ENCODE measurements around the gene HSD11B1L. TPM values are rescaled to one million over a fixed set of nuclear protein-coding genes. Genes with fewer than 3 reads are reported as not detected.

The HSD11B1L gene
- polyA plus RNA-seq, 3 donors, result 1.9 to 2.5 (median 2.4) TPM

GRCh38 chr19:5644037-5644436 is 36.8 kb upstream of the HSD11B1L start:
- no peak for DNase-seq
- Histone ChIP-seq H3K27ac (ENCODE audit: low read depth in 1 of 2, low read length in 2 of 2) (no peak overlapping the region), H2AFZ (ENCODE audit: insufficient read depth, low read depth, low read length, poor library complexity, severe bottlenecking) (no peak overlapping the region), H4K20me1 (ENCODE audit: insufficient read depth, low read length) (peaks cover 97% of the 10 kb centered on the region), H3K4me1 (ENCODE audit: control insufficient read depth in 1 of 2, insufficient read depth in 2 of 2, low read length in 2 of 2) (no peaks in the 10 kb centered on the region), H3K27me3 (ENCODE audit: control insufficient read depth in 2 of 2, insufficient read depth in 2 of 2, low read length in 2 of 2) (no peaks in the 10 kb centered on the region), H3K9me3 (replicated peaks in 1 of 2; ENCODE audit: control insufficient read depth in 1 of 2, insufficient read depth in 1 of 2, low read length in 2 of 2) (no peaks in the 10 kb centered on the region), H3K79me2 (ENCODE audit: insufficient read depth, low read length) (peaks cover 85% of the 10 kb centered on the region), H3K4me3 (replicated peaks in 1 of 3; ENCODE audit: low read depth in 2 of 3, low read length in 3 of 3) (no peak overlapping the region), H3K4me2 (replicated peaks; ENCODE audit: extremely low read depth, low read length, poor library complexity, severe bottlenecking) (no peak overlapping the region), H3K9ac (ENCODE audit: insufficient read depth, low read length, poor library complexity, severe bottlenecking) (no peak overlapping the region), H3K36me3 (replicated peaks in 1 of 2; ENCODE audit: control insufficient read depth in 1 of 2, insufficient read depth in 2 of 2, low read length in 2 of 2) (peaks cover 73 to 88% of the 10 kb centered on the region in 2 donors)
- Mint-ChIP-seq H3K27ac (peak overlapping the region in 3 of 7 donors; percentile 23 to 87 (median 58)), H3K27me3 (ENCODE audit: low read depth in 3 of 3) (no peaks in the 10 kb centered on the region), H3K4me3 (no peak overlapping the region), H3K9me3 (no peaks in the 10 kb centered on the region), H3K36me3 (peaks cover 74 to 92% of the 10 kb centered on the region in 2 donors), H3K4me1 (no peaks in the 10 kb centered on the region)
- TF ChIP-seq, protein P1, sequence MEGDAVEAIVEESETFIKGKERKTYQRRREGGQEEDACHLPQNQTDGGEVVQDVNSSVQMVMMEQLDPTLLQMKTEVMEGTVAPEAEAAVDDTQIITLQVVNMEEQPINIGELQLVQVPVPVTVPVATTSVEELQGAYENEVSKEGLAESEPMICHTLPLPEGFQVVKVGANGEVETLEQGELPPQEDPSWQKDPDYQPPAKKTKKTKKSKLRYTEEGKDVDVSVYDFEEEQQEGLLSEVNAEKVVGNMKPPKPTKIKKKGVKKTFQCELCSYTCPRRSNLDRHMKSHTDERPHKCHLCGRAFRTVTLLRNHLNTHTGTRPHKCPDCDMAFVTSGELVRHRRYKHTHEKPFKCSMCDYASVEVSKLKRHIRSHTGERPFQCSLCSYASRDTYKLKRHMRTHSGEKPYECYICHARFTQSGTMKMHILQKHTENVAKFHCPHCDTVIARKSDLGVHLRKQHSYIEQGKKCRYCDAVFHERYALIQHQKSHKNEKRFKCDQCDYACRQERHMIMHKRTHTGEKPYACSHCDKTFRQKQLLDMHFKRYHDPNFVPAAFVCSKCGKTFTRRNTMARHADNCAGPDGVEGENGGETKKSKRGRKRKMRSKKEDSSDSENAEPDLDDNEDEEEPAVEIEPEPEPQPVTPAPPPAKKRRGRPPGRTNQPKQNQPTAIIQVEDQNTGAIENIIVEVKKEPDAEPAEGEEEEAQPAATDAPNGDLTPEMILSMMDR (IDR thresholded peaks at IDR 0.05), result no peak
- WGBS (ENCODE audit: insufficient coverage), result no CpG with 5 or more reads among the region's 2 CpGs
- intact Hi-C loops (cut with micrococcal nuclease), result no loop called here

GRCh38 chr19:5645409-5645808 is 35.4 kb upstream of the HSD11B1L start:
- H3K9me3 ChIP-seq (replicated peaks in 1 of 2; ENCODE audit: control insufficient read depth in 1 of 2, insufficient read depth in 1 of 2, low read length in 2 of 2), result no peaks in the 10 kb centered on the region
- H3K36me3 ChIP-seq (replicated peaks in 1 of 2; ENCODE audit: control insufficient read depth in 1 of 2, insufficient read depth in 2 of 2, low read length in 2 of 2), result peaks cover 82 to 94% of the 10 kb centered on the region in 2 donors
- H3K27me3 Mint-ChIP-seq (ENCODE audit: low read depth in 3 of 3), result no peaks in the 10 kb centered on the region
- H3K27me3 ChIP-seq (ENCODE audit: control insufficient read depth in 2 of 2, insufficient read depth in 2 of 2, low read length in 2 of 2), result no peaks in the 10 kb centered on the region
- H3K27ac Mint-ChIP-seq, result peak overlapping the region in 2 of 7 donors; percentile 30 to 37
- no peak overlapping the region for H3K9ac ChIP-seq (ENCODE audit: insufficient read depth, low read length, poor library complexity, severe bottlenecking)
- peaks cover 92% of the 10 kb centered on the region for H4K20me1 ChIP-seq (ENCODE audit: insufficient read depth, low read length)
- TF ChIP-seq, protein P1 (IDR thresholded peaks at IDR 0.05), result no peak
- no peak for DNase-seq
- no peaks in the 10 kb centered on the region for H3K4me1 Mint-ChIP-seq
- WGBS (ENCODE audit: insufficient coverage), result 100% methylated on average over 3 of the region's 5 CpGs
- H3K4me3 Mint-ChIP-seq, result no peak overlapping the region
- no peak overlapping the region for H3K27ac ChIP-seq (ENCODE audit: low read depth in 1 of 2, low read length in 2 of 2)
- no peaks in the 10 kb centered on the region for H3K9me3 Mint-ChIP-seq
- H3K4me2 ChIP-seq (replicated peaks; ENCODE audit: extremely low read depth, low read length, poor library complexity, severe bottlenecking), result no peak overlapping the region
- no peak overlapping the region for H2AFZ ChIP-seq (ENCODE audit: insufficient read depth, low read depth, low read length, poor library complexity, severe bottlenecking)
- H3K4me3 ChIP-seq (replicated peaks in 1 of 3; ENCODE audit: low read depth in 2 of 3, low read length in 3 of 3), result no peak overlapping the region
- no peaks in the 10 kb centered on the region for H3K4me1 ChIP-seq (ENCODE audit: control insufficient read depth in 1 of 2, insufficient read depth in 2 of 2, low read length in 2 of 2)
- peaks cover 80 to 94% of the 10 kb centered on the region in 2 donors for H3K36me3 Mint-ChIP-seq
- peaks cover 71% of the 10 kb centered on the region for H3K79me2 ChIP-seq (ENCODE audit: insufficient read depth, low read length)
- intact Hi-C loops (cut with micrococcal nuclease), result no loop called here

All from CD14-positive monocyte (primary cell).